Stimulated activated naive CD4-positive, alpha-beta T cell treated with Interleukin-2 at 50 U/mL for 16 hours (primary cell): ENCODE results near the gene CYB561A3.

Experiments
- DNase-seq: peaks from one replicate; lab custom pipeline; 2025; lab: John Stamatoyannopoulos, UW

Gene CYB561A3

DNA sequence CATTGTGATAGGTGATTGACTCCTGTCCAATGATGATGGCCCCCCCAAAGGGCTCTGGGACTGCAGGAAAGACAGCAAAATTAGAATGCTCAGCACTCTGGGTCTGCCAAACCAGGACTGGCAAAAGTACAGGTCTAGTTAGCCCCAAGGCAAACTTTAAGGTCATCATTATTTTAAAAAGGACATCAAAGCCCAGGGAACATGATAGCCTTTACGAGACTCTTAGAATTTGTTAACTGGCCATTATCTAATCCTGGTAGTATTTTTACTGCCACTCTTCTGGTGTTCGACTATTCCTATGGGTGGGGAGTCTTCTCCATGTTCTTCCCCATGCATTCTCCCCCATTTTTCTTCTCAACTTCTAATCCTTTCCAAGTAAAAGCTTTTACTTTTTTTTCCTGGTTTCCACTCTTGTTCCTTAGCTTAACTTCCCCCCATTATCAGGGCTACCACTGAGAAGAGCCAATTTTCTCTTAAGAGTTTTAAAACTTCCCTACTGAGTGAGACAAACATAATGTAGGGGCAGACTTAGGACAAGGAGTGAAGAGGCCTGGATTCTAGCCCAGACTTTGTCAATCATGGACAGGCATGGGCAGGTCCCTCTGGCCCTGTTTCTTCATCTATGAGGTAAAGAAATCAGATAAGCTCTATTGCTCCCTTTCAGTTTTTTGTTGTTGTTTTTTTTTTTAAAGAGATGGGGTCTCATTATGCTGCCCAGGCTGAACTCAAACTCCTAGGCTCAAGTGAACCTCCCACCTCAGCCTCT, 35.9 kb downstream of the CYB561A3 start:
- no peak for DNase-seq

DNA sequence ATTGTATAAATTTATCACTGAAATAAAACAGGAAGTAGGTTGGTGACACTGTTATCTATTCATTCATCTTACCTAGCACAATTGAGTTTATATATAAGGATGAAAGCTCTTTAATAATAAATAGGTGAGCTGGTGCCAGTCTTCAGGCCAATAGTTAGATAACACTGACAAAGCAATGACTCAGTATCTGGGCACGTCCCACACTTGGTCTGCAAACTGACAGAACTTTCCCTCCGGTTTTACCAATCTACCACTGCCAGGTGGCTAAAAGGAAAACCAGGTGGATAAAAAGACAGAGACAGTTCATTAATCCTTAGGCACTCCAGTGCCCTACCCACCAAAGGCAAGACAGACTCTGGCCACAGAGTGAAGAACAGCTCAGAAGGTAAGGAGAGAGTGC, 46.4 kb downstream of the CYB561A3 start:
- DNase-seq = no peak

DNA sequence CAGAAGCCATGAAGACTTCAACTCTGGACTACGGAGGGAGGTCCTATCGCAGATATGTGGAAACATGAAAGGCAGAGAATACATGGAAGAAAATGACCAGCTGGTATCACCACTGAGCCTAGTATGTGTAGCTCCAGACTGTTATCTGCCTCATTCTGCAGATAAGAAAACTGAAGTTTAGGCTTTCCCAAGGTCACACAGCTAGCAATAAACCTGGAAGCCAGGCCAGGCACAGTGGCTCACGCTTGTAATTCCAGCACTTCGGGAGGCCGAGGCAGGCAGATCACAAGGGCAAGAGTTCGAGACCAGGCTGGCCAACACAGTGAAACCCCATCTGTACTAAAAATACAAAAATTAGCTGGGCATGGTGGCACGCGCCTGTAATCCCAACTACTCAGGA, 50.9 kb downstream of the CYB561A3 start:
- DNase-seq = no peak

DNA sequence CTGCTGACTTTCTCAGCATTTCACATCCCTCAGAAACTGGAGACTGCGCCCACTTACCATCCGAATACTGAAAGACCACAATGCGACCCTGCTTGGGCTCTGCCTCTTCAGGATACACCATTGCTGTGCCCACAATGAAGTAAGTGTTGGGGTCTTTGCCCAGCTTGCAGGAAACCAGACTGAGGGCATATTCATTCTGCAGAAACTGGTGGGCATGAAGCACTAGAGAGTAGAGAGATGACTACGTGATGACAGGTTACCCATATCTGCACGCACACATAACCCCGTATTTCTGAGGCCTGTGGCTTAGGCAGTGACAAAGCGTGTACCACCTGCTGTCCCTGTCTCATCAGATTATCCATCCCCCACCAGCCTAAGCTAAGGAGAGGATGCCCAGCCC, 51.9 kb downstream of the CYB561A3 start:
- DNase-seq = no peak

DNA sequence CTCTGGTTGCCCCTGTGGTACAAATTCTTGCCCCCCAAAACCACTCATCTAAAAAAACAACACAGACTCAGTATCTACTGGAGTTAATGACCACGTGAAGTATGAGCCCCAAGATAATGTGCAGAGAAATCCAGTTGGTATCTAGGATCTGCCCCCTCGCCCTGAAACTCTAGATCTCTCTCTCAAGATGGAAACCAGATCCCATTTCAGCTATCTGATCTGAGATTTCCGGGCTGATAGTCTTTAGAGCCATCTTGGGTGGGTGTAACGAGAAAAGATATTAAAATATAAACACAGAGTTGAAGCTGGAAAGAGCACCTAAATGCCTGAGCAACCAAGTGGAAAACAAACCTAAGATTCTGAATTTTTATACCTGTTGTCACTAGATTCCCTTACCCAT, 52.5 kb downstream of the CYB561A3 start:
- DNase-seq = no peak

DNA sequence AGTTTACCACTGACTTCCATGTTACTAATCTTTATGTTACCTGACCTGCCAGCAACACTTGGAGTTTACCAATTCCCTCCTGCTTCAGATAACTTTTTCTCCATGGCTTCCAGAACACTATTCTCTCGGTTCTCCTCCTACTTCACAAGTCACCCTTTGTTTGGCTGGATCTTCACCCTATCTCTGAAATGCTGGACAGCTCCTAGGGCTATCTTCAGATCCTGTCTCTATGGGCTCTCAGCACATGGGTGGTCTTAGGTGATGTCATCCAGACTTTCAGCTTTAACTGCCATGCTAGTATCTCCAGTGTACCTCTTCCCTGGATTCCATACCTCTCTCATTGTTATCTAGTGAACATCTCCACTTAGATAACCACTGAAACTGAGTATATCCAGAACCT, 54.3 kb downstream of the CYB561A3 start:
- DNase-seq = no peak

DNA sequence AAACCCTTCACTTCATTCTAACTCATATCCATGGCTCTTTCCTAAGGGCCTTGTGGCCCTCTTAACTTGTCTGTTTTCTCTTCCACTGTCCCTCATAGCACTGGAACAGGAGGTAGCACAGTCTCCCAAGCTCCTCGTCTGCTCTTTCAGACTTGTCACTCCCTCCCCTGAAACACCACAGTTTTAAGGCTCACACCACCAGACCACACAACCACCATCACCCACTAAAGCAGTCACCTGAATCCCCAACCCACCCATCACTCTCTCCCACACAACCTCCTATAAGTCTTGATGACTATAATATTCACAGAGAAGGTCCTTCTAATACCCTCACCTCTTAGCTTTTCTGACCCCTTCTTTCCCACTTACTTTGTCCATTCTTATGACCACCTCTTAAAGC, 55.5 kb downstream of the CYB561A3 start:
- DNase-seq = no peak

DNA sequence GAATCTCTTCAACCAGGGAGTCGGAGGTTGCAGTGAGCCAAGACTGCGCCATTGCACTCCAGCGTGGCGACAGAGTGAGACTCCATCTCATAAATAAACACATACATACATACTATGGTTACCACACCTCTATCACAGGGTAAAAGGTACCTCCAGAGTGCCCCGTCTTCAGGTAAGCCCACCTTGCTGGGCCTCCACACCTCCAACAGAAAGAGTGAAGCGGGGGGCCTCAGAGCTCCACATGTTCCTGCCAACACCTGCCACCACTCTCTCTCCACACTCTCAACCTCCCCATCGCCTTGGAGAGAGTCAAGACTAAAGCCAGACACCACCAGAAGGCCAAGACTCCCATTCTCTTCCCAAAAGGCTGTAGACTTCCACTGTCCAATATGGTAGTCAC, 56.3 kb downstream of the CYB561A3 start:
- no peak for DNase-seq

DNA sequence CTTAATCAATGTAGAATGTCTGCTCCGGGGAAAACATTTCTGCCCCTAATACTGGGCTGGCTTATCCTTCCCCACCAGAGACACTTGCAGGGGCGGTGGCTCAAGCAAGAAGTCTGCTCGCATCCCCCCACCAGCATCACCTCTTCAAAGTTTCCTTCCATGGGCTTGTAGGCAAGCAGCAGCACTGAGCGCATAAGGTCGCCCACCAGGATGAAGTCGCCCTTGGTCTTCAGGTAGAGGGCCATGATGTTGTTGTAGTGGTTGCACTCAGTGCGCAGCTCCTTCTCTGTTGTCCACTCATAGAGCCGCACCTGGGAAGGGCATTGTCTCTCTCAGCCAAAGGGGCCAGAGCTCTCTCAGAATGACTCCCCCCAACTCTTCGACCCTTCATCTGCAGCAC, 58.0 kb downstream of the CYB561A3 start:
- no peak for DNase-seq

DNA sequence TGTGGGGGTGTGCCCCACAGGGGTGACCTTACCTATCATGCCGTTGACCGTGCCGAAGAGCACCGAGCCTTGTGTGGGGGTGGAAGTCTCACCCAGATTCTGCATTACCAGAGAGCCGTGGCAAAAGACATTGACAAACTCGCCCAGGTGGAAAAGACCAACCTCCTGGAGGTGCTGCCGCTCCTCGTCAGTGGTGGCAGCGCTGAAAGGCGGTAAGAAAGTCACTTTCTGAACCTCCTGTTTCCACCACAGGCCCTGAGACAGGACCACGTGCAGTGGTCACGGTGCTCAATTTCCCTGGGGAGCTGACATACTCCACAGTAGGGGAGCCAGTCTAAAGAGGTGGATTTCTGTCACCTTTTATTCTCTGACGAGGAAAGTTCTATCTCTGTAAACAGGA, 59.1 kb downstream of the CYB561A3 start:
- DNase-seq = no peak
